OCI-M2 (cell line): ENCODE measurements around the gene RPEL1.

Source experiments
- DNase-seq: peaks from one replicate; lab custom pipeline; 2025; ENCODE audit not compliant: unreplicated experiment; lab: John Stamatoyannopoulos, UW

Gene RPEL1

DNA sequence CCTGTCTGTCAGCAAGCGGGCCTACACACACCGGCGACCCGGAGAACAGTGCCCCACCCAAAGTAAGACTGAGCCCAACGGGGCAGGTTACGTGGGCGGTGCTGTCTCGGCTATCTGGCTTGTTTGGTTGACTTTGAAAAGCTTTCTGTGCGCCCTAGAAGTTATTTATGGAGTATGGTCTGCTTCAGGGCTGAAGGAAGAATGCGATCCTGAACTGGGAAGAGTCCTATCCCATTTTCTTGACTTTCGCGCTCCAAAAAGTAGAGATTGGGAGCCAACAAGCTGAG is 32.8 kb downstream of the RPEL1 start:
- DNase-seq = no peak

DNA sequence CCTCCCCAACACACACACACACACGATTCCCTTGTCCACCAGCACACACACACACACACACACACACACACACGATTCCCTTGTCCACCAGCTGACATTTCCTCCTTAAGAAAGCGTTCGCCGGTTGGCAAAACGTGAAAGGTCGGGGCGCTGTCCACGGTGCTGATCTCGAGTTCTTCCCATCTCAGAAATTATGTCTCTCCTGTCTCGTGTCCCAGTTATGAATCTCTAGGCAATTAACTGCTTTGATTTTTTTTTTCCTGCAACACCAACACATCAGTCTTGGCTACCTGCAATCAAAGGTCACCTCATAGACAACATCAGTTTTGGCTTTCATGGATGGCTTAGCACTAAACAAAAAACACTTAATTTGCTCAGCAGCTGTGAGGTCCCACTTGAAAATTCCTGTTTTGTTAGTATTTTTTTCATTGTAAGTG is 33.2 kb downstream of the RPEL1 start:
- DNase-seq = no peak

GRCh38 chr10:103280031-103280430 is 34.3 kb downstream of the RPEL1 start:
- DNase-seq = no peak

DNA sequence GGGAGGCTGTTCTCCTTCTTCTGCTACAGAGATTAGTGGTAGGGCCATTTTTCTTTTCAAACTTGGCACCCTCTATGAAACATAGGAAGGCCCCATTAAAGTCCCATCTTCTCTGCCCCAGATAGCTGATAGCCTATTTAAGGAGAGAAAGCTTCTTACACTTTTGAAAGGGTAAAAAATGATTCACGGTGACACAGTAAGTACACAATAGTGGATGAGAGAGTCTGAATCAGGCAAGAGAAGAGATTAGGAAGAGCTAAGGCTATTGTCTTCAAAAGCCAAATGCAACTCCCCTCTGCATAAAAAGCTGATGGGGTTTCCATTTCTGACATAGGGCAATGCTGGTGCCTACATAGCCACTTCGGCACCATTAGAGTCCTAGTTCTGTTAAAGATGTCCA is 34.8 kb downstream of the RPEL1 start:
- no peak for DNase-seq

DNA sequence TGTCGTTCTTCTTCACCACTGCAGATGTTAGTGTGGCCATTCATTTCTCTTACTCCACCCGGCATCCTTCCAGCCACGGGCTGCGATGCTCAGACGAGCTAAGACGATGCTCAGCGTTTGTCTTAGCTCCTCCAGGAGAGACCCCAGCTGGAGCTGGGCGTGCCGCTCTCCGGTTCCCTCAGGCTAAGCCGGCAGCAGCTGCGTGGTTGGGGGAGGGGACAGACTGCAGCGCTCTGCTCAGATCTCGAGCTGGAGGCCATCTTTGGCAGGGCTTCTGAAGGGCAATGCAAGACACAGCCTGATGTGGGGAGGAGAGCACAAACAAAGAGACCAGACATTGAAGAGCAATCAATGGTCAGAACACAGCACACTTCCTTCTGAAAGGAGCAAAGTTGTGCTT is 36.1 kb downstream of the RPEL1 start:
- DNase-seq = no peak

DNA sequence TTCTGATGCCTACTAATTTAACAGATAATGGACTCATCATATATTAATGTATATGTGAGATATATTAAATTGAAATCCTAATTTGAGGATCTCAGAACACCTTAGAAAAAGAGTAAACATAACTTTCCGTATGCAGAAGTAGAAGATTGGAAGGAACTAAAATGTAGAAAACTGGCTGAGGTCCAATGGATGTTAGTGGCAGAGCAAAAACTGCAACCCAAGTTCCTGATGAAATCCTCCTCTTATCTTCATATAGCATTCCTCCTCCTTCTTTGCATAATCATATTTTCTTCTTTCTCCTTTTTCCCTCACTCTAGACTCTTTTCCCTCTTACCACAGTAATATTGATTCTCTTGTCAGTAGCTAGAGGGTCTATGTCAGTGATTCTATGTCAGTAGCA is 37.3 kb downstream of the RPEL1 start:
- DNase-seq = no peak

DNA sequence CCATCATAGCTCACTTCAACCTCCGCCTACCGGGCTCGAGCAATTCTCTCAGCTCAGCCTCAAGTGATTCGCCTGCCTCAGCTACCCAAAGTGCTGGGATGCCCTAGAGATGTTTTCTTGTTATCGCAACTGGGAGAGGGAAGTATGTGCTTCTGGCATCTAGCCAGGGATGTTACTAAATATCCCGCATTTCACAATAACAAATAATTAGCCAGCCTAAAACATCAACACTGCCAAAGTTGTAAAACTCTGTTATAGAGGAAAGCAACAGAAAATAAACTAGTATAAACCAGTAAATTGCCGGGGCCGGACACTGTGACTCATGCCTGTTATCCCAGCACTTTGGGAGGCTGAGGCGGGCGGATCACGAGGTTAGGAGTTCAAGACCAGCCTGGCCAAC is 38.5 kb downstream of the RPEL1 start:
- no peak for DNase-seq

GRCh38 chr10:103287992-103288391 is 42.3 kb downstream of the RPEL1 start:
- no peak for DNase-seq

- DNase-seq = no peak
Measured at GRCh38 chr10:103291588-103291987, 45.9 kb downstream of the RPEL1 start.

DNA sequence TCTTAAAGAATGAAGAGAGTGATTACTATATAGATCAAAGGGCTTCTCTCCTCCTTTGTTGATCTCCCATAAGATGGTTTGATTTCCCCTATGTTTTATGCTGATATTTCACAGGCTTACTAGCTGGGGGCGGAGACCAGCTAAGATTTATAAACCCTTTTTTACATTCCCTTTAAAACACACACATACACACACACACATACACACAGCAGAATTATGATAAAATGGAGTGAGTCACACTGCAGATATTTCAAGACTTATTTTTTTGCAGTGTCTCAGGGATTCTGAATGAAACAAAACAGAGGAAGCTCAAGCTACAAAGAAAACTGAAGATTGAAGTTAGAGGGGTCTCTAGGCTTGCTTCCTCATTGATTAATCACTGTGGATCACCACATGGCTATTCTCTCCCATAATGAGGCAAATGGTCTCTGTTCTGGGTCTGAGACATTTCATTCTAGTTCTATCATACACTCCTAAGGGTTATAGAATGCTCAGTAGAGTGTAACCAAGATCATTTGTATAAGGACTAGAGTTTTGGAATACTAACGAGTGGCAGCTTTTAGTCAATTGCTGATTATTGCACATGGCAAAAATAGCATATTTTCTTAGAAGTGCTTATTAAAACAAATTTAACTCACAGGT is 49.8 kb downstream of the RPEL1 start:
- DNase-seq = no peak
